ENCODE data around the gene L3HYPDH.

L3HYPDH gene

DNA sequence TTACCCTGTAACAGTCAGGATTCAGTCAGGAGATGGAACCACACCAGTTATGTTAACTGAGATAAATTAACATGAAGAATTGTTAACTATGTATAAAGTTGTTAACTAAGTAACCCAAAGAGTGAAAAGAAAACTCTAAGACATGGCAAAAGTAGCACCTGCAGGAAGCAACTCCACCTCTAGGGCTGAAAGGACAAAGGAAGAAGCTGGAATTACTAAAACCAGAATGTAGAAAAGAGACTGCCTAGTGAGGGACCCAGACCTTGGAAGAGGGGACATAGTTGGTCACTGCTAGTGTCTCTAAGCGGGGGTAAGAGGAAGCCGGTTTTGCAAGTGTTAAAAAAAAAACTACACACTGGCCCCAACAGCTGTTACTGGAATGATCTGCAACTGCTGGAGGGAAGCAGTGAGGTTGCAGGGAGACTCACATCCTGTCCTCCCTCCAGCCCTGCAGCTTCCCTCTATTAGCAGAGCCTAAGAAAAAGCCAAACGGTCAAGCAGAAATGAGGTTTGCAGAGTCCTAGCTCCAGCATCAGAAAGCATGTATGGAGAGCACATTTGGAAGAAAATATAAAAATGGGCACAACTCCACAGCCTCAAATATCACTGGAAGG lies 58.8 kb downstream of the L3HYPDH start:
- H3K27me3 Mint-ChIP-seq, result peaks cover 2% of the 10 kb centered on the region

GRCh38 chr14:59424341-59425071 lies 59.7 kb downstream of the L3HYPDH start:
- H3K9me3 Mint-ChIP-seq, result no peaks in the 10 kb centered on the region
- H3K4me1 Mint-ChIP-seq (ENCODE audit: low read depth), result peaks cover 10% of the 10 kb centered on the region
- DNase-seq, result no peak
- H3K36me3 Mint-ChIP-seq (ENCODE audit: low read depth), result no peaks in the 10 kb centered on the region
- H3K27me3 Mint-ChIP-seq, result peaks cover 2% of the 10 kb centered on the region
- no peak overlapping the region for H3K4me3 Mint-ChIP-seq
- H3K27ac Mint-ChIP-seq, result no peak overlapping the region

More for the DNA sequence above, 58.8 kb downstream of the L3HYPDH start:
- Mint-ChIP-seq H3K4me3 (no peak overlapping the region), H3K9me3 (no peaks in the 10 kb centered on the region), H3K27ac (no peak overlapping the region), H3K36me3 (ENCODE audit: low read depth) (no peaks in the 10 kb centered on the region), H3K4me1 (ENCODE audit: low read depth) (peaks cover 10% of the 10 kb centered on the region)
- no peak for DNase-seq
